ENCODE data around the gene ANXA9. TPM values are rescaled to one million over a fixed set of nuclear protein-coding genes. Genes with fewer than 3 reads are reported as not detected.

ANXA9 gene
- total RNA-seq, 1 donor from 2014 or later = not detected

Other genes starting within 250 kb of the ANXA9 start
- gene CTSS, start 216.5 kb upstream of the ANXA9 start, total RNA-seq = 31.7 and 34.2 TPM in 2 replicates
- gene CTSK, start 174.0 kb upstream of the ANXA9 start, total RNA-seq = 1.8 and 2.7 TPM in 2 replicates
- 32.4 and 32.5 TPM in 2 replicates for gene ARNT, start 105.7 kb upstream of the ANXA9 start, total RNA-seq
- not detected in 2 replicates for gene CTXND2, start 95.2 kb upstream of the ANXA9 start, total RNA-seq
- 60.6 and 63.7 TPM in 2 replicates for gene SETDB1, start 55.9 kb upstream of the ANXA9 start, total RNA-seq
- gene CERS2, start 7.5 kb upstream of the ANXA9 start, total RNA-seq = 188 and 191 TPM in 2 replicates
- 12.0 and 13.4 TPM in 2 replicates for gene MINDY1, start 24.6 kb downstream of the ANXA9 start, total RNA-seq
- gene PRUNE1, start 26.2 kb downstream of the ANXA9 start, total RNA-seq = 15.0 and 15.4 TPM in 2 replicates
- gene BNIPL, start 54.3 kb downstream of the ANXA9 start, total RNA-seq = 0.70 and 0.73 TPM in 2 replicates
- gene C1orf56, start 65.5 kb downstream of the ANXA9 start, total RNA-seq = 1.6 and 1.7 TPM in 2 replicates
- 216 and 219 TPM in 2 replicates for gene CDC42SE1, start 77.3 kb downstream of the ANXA9 start, total RNA-seq
- 3.5 and 3.7 TPM in 2 replicates for gene MLLT11, start 78.1 kb downstream of the ANXA9 start, total RNA-seq
- gene GABPB2, start 88.5 kb downstream of the ANXA9 start, total RNA-seq = 19.4 and 21.5 TPM in 2 replicates
- 3.6 and 4.3 TPM in 2 replicates for gene SEMA6C, start 164.3 kb downstream of the ANXA9 start, total RNA-seq
- gene TNFAIP8L2, start 174.4 kb downstream of the ANXA9 start, total RNA-seq = 38.0 and 38.5 TPM in 2 replicates
- gene LYSMD1, start 183.6 kb downstream of the ANXA9 start, total RNA-seq = 4.0 and 5.0 TPM in 2 replicates
- 111 and 117 TPM in 2 replicates for gene SCNM1, start 183.9 kb downstream of the ANXA9 start, total RNA-seq
- 2.6 and 2.9 TPM in 2 replicates for gene TMOD4, start 193.7 kb downstream of the ANXA9 start, total RNA-seq
- gene VPS72, start 207.9 kb downstream of the ANXA9 start, total RNA-seq = 90.0 and 96.4 TPM in 2 replicates
- gene PIP5K1A, start 216.3 kb downstream of the ANXA9 start, total RNA-seq = 98.9 and 101 TPM in 2 replicates